HG03457 (cell line): ENCODE results near the gene TMEM238L.

Experiments
- ATAC-seq: cut with Tn5 transposase; IDR thresholded peaks from one replicate; pipeline ENCODE4 v1.9.1; 2021; ENCODE audit warnings: moderate number of reproducible peaks; ENCODE audit not compliant: unreplicated experiment

The TMEM238L gene

GRCh38 chr17:10805911-10806310 is 2.0 kb upstream of the TMEM238L start:
- ATAC-seq = no peak

- ATAC-seq = no peak
These were observed 647 bp upstream of the TMEM238L start for GRCh38 chr17:10804546-10804945.

- ATAC-seq = no peak
These were observed 549 bp downstream of the TMEM238L start for GRCh38 chr17:10803350-10803749.

GRCh38 chr17:10802496-10803284 is 1.2 kb downstream of the TMEM238L start:
- no peak for ATAC-seq

- ATAC-seq = no peak
These were observed 4.5 kb downstream of the TMEM238L start for GRCh38 chr17:10799407-10799806.

GRCh38 chr17:10798910-10799309 is 5.0 kb downstream of the TMEM238L start:
- ATAC-seq = no peak

GRCh38 chr17:10798332-10798749 is 5.6 kb downstream of the TMEM238L start:
- ATAC-seq = no peak

GRCh38 chr17:10797476-10798328 is 6.2 kb downstream of the TMEM238L start:
- ATAC-seq = no peak

- ATAC-seq = no peak
These were observed 10.1 kb downstream of the TMEM238L start for GRCh38 chr17:10793816-10794215.

- ATAC-seq = no peak
These were observed 10.6 kb downstream of the TMEM238L start for GRCh38 chr17:10793256-10793655.

- ATAC-seq = no peak
These were observed 11.7 kb downstream of the TMEM238L start for GRCh38 chr17:10792151-10792550.

- ATAC-seq = no peak
These were observed 13.2 kb downstream of the TMEM238L start for GRCh38 chr17:10790491-10791401.

- no peak for ATAC-seq
These were observed 14.1 kb downstream of the TMEM238L start for GRCh38 chr17:10789694-10790271.

GRCh38 chr17:10787306-10788045 is 16.4 kb downstream of the TMEM238L start:
- ATAC-seq = no peak

GRCh38 chr17:10785295-10785694 is 18.6 kb downstream of the TMEM238L start:
- ATAC-seq = no peak

- no peak for ATAC-seq
These were observed 24.3 kb downstream of the TMEM238L start for GRCh38 chr17:10779609-10780008.

- ATAC-seq = no peak
These were observed 26.0 kb downstream of the TMEM238L start for GRCh38 chr17:10777890-10778289.

- ATAC-seq = no peak
These were observed 26.6 kb downstream of the TMEM238L start for GRCh38 chr17:10777131-10777807.

- no peak for ATAC-seq
These were observed 27.5 kb downstream of the TMEM238L start for GRCh38 chr17:10776381-10776780.
